CD4-positive, alpha-beta T cell (primary cell): Measurements from ENCODE around the gene ENAH. TPM values are rescaled to one million over a fixed set of nuclear protein-coding genes. Genes with fewer than 3 reads are reported as not detected.
"Not testable (repeated sequence)": the region's sequence is repeated elsewhere in the genome, so short reads cannot be mapped to it uniquely, and the experiment has no call there.

Experiments used
- ATAC-seq: fragments of 200-7000 bp; cut with Tn5 transposase; one replicate; pipeline ENCODE4 v1.10.0; 2022; ENCODE audit warnings: mild to moderate bottlenecking; ENCODE audit not compliant: poor library complexity
- CTCF ChIA-PET: fragments of 350-600 bp; sonication (Branson Sonifier 250); formaldehyde crosslinking; loops from one replicate; lab custom pipeline; 2021; ENCODE audit warnings: antibody characterized with exemption, inconsistent platforms; lab: Charles Lee
- POLR2A ChIA-PET: fragments of 350-600 bp; sonication (Branson Sonifier 250); formaldehyde crosslinking; loops from one replicate; lab custom pipeline; 2021; ENCODE audit warnings: antibody characterized with exemption, inconsistent platforms; lab: Charles Lee
- DNase-seq, 14 experiments: peaks; one replicate each; pipeline ENCODE4 v3.0.0-alpha.2; 2013 to 2020; ENCODE audit warnings: mixed read lengths in 2 of 14
- H3K27ac ChIP-seq, 2 donors: one replicate each; pipeline versions ENCODE4 v1.5.1 to v1.7.0; 2013; ENCODE audit warnings: low read length in 2 of 2, low read depth in 1 of 2, mild to moderate bottlenecking in 1 of 2
- H3K27me3 ChIP-seq, 2 experiments: 1 replicate in 1 of 2; 2 replicates in 1 of 2; pipeline versions ENCODE4 v1.6.1 to v1.7.0; 2013; ENCODE audit warnings: low read length in 2 of 2, control low read depth in 1 of 2, mild to moderate bottlenecking in 1 of 2, moderate library complexity in 1 of 2; ENCODE audit not compliant: insufficient read depth in 2 of 2, control insufficient read depth in 1 of 2
- H3K36me3 ChIP-seq: one replicate; pipeline ENCODE4 v1.6.1; 2013; ENCODE audit warnings: low read length, control low read depth; ENCODE audit not compliant: insufficient read depth
- H3K4me1 ChIP-seq: one replicate; pipeline ENCODE4 v1.6.1; 2013; ENCODE audit warnings: low read length, control low read depth; ENCODE audit not compliant: insufficient read depth
- H3K4me3 ChIP-seq: one replicate; pipeline ENCODE4 v1.5.1; 2013; ENCODE audit warnings: mild to moderate bottlenecking, low read length, moderate library complexity
- H3K9me3 ChIP-seq, 2 experiments: 1 replicate in 1 of 2; 2 replicates in 1 of 2; pipeline versions ENCODE4 v1.6.1 to v1.7.0; 2013; ENCODE audit warnings: low read length in 2 of 2, mild to moderate bottlenecking in 2 of 2, control low read depth in 1 of 2, moderate library complexity in 1 of 2; ENCODE audit not compliant: control insufficient read depth in 1 of 2, insufficient read depth in 1 of 2
- H3K27ac Mint-ChIP-seq: one replicate; pipeline ENCODE4 v1.8.0; 2020; ENCODE audit warnings: mixed read lengths
- H3K27me3 Mint-ChIP-seq: one replicate; pipeline ENCODE4 v1.8.0; 2021; ENCODE audit warnings: mixed read lengths
- H3K36me3 Mint-ChIP-seq: one replicate; pipeline ENCODE4 v1.8.0; 2021; ENCODE audit warnings: low read depth, mixed read lengths
- H3K4me1 Mint-ChIP-seq: one replicate; pipeline ENCODE4 v1.8.0; 2021; ENCODE audit warnings: low read depth, mixed read lengths
- H3K4me3 Mint-ChIP-seq: one replicate; pipeline ENCODE4 v1.8.0; 2020; ENCODE audit warnings: mild to moderate bottlenecking, mixed read lengths
- H3K9me3 Mint-ChIP-seq: one replicate; pipeline ENCODE4 v1.8.0; 2020; ENCODE audit warnings: mixed read lengths
- intact Hi-C, 2 experiments: fragments of 100-400 bp; cut with DNase I in 1 of 2; cut with micrococcal nuclease in 1 of 2; formaldehyde crosslinking; loops; one replicate each; pipeline versions ENCODE4 v1.15.1 to v1.9.0; 2023 to 2025; cut with DNase I, micrococcal nuclease
- total RNA-seq, 174 experiments: library from RNA in 2 of 174; stranded (reverse) in 2 of 174; gene quantifications; one replicate each; pipeline ENCODE4 v1.2.3 and lab custom pipeline; 2021 to 2026
- TF ChIP-seq, protein P1 (sequence below): fragments of 200-600 bp; IDR thresholded peaks from one replicate; pipeline ENCODE4 v1.8.0; 2022; ENCODE audit warnings: antibody characterized with exemption, mild to moderate bottlenecking

Gene ENAH
- total RNA-seq, 2 experiments from 2014 or later = not detected

DNA sequence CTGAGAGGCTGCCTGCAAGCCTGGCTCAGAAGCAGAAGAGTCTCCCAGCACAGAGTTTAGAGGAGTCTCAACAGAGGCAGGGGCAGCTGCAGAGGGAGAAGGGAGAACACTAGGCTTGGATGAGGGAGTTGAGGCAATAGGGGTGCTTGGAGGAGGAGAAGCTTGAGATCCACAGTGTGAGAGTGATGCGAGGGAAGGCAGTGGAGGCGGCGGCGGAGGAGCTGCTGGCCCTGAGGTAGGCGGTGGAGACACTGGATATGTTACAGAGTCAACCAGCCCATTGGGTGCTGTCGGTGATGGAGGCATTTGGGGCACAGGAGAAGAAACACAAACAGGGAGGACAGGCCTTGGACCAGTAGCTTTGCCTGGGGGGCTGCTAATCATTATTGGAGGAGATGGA lies 135.7 kb downstream of the ENAH start:
- Histone ChIP-seq H3K36me3 (no peaks in the 10 kb centered on the region), H3K27ac (no peak overlapping the region), H3K27me3 (no peaks in the 10 kb centered on the region), H3K4me3 (no peak overlapping the region), H3K4me1 (no peaks in the 10 kb centered on the region), H3K9me3 (no peaks in the 10 kb centered on the region)
- Mint-ChIP-seq H3K4me3 (no peak overlapping the region), H3K4me1 (no peaks in the 10 kb centered on the region), H3K36me3 (no peaks in the 10 kb centered on the region), H3K27ac (no peak overlapping the region), H3K9me3 (no peaks in the 10 kb centered on the region), H3K27me3 (peaks cover 7% of the 10 kb centered on the region)
- TF ChIP-seq, protein P1, sequence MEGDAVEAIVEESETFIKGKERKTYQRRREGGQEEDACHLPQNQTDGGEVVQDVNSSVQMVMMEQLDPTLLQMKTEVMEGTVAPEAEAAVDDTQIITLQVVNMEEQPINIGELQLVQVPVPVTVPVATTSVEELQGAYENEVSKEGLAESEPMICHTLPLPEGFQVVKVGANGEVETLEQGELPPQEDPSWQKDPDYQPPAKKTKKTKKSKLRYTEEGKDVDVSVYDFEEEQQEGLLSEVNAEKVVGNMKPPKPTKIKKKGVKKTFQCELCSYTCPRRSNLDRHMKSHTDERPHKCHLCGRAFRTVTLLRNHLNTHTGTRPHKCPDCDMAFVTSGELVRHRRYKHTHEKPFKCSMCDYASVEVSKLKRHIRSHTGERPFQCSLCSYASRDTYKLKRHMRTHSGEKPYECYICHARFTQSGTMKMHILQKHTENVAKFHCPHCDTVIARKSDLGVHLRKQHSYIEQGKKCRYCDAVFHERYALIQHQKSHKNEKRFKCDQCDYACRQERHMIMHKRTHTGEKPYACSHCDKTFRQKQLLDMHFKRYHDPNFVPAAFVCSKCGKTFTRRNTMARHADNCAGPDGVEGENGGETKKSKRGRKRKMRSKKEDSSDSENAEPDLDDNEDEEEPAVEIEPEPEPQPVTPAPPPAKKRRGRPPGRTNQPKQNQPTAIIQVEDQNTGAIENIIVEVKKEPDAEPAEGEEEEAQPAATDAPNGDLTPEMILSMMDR = no peak
- ChIA-PET CTCF (interaction anchor here (0.5 to 1.2 kb wide), 4 partner anchors 9 to 182 kb away, joined by 3 to 4 read pairs (median 3); no protein-coding TSS in a partner anchor), POLR2A (no interaction called here)
- ATAC-seq (no peak), DNase-seq (no peak)
- intact Hi-C loops = no loop called here

DNA sequence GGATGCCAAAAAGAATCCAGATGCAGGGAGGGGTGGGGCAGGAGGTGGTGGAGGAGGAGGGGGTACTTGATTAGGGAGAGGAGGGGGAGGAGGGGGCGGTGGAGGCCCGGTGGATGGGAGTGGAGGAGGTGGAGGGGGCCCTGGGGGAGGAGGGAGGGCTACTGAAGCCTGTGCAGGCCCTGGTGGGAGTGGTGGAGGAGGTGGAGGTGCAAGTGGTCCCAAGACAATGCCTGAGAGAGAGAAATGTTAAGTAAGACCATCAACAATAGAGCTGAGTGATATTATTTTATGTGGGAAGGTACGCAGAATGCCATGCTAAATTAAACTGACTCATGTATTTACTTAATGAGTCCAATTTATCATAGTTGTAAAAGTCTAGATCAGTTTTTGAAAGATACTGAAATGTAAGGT lies 138.2 kb downstream of the ENAH start:
- no peak overlapping the region for H3K4me3 ChIP-seq
- intact Hi-C loops = no loop called here
- peaks cover 0 to 7% of the 10 kb centered on the region in 2 experiments for H3K27me3 ChIP-seq
- ATAC-seq = no peak
- TF ChIP-seq, protein P1 = no peak
- CTCF ChIA-PET = no interaction called here
- H3K9me3 Mint-ChIP-seq = no peaks in the 10 kb centered on the region
- no peaks in the 10 kb centered on the region for H3K9me3 ChIP-seq
- peaks cover 12% of the 10 kb centered on the region for H3K27me3 Mint-ChIP-seq
- H3K36me3 ChIP-seq = no peaks in the 10 kb centered on the region
- H3K4me1 Mint-ChIP-seq = no peaks in the 10 kb centered on the region
- H3K36me3 Mint-ChIP-seq = no peaks in the 10 kb centered on the region
- H3K4me3 Mint-ChIP-seq = no peak overlapping the region
- POLR2A ChIA-PET = no interaction called here
- DNase-seq = no peak
- H3K27ac Mint-ChIP-seq = no peak overlapping the region
- H3K4me1 ChIP-seq = no peaks in the 10 kb centered on the region
- H3K27ac ChIP-seq = no peak overlapping the region

DNA sequence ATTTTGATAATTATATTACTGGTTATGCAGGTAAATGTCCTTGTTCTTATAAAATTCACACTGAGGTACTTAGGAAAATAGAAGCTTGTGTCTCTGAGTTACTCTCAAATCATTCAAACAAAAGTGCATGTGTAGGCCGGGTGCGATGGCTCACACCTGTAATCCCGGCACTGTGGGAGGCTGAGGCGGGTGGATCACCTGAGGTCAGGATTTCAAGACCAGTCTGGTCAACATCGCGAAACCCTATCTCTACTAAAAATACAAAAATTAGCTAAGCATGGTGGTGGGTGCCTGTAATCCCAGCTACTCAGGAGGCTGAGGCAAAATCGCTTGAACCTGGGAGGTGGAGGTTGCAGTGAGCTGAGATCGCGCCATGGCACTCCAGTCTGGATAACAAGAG lies 139.3 kb downstream of the ENAH start:
- CTCF ChIA-PET = interaction anchor here (1.1 kb wide), 1 partner anchor 25 kb away, joined by 3 read pairs; no protein-coding TSS in a partner anchor
- POLR2A ChIA-PET, ATAC-seq, H3K27me3 Mint-ChIP-seq, H3K27ac ChIP-seq, H3K36me3 ChIP-seq, H3K27me3 ChIP-seq, H3K4me1 Mint-ChIP-seq, H3K27ac Mint-ChIP-seq, H3K36me3 Mint-ChIP-seq, DNase-seq, H3K4me3 ChIP-seq, H3K4me1 ChIP-seq, intact Hi-C loops, H3K9me3 ChIP-seq, H3K9me3 Mint-ChIP-seq, H3K4me3 Mint-ChIP-seq: not testable (repeated sequence)

DNA sequence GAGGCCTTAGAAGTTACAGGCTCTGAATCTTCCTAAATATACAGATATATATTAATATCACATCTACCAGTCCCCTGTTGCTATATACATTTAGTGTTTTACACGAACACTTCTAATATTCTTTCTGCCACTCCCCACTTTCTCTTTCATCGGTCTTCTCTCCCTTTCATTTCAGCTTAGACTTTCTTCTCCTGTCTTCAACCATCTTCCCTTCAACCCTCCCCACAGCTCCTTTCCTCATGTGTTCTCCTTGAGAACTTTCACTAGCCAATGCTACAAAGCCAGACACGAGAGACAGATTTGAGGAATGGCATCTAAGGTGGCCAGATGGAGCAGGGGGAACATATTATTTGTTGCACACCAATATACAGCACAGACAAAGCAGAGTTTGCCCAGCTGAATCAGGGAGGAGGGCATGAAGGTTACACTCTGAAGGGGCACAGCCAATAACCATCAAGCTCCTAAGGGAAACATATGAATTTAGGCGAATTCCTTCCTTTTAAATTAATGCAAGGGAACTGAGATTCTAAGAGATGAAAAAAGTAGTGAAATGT lies 141.0 kb downstream of the ENAH start:
- H3K27me3 ChIP-seq = peaks cover 0 to 11% of the 10 kb centered on the region in 2 experiments
- no peak for DNase-seq
- H3K27me3 Mint-ChIP-seq = peaks cover 8% of the 10 kb centered on the region
- intact Hi-C loops = no loop called here
- TF ChIP-seq, protein P1 = no peak
- H3K4me1 Mint-ChIP-seq = no peaks in the 10 kb centered on the region
- H3K36me3 Mint-ChIP-seq = no peaks in the 10 kb centered on the region
- ChIA-PET POLR2A (no interaction called here), CTCF (no interaction called here)
- H3K27ac Mint-ChIP-seq = no peak overlapping the region
- no peaks in the 10 kb centered on the region for H3K36me3 ChIP-seq
- no peak overlapping the region for H3K27ac ChIP-seq
- no peaks in the 10 kb centered on the region for H3K9me3 ChIP-seq
- ATAC-seq = no peak
- no peak overlapping the region for H3K4me3 Mint-ChIP-seq
- H3K9me3 Mint-ChIP-seq = no peaks in the 10 kb centered on the region
- no peak overlapping the region for H3K4me3 ChIP-seq
- no peaks in the 10 kb centered on the region for H3K4me1 ChIP-seq

DNA sequence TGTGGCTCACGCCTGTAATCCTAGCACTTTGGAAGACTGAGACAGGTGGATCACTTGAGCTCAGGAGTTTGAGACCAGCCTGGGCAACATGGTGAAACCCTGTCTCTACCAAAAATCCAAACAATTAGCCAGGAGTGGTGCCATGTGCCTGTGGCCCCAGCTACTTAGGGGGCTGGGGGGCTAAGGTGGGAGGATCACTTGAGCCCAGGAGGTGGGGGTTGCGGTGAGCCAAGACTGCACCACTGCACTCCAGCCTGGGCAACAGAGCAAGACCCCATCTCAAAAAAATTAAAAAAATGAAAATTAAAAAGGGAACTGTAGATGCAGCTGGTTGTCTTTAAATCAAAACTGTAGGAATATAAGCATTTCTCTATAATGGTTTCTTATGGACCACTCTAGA lies 142.2 kb downstream of the ENAH start:
- intact Hi-C loops, H3K4me1 ChIP-seq, H3K9me3 ChIP-seq, H3K4me3 Mint-ChIP-seq, DNase-seq, H3K36me3 Mint-ChIP-seq, H3K9me3 Mint-ChIP-seq, H3K27ac Mint-ChIP-seq, CTCF ChIA-PET, H3K4me1 Mint-ChIP-seq, POLR2A ChIA-PET, ATAC-seq, H3K4me3 ChIP-seq, H3K27ac ChIP-seq, H3K36me3 ChIP-seq, H3K27me3 Mint-ChIP-seq: not testable (repeated sequence)
- peaks cover 0 to 11% of the 10 kb centered on the region in 2 experiments for H3K27me3 ChIP-seq
